Neural progenitor cell (in vitro differentiated cells): ENCODE data around the gene NUDT13.

ENCODE experiments used
- EZH2 ChIP-seq: fragments of 200-600 bp; sonication (generic); IDR thresholded peaks from 2 replicates; pipeline ENCODE4 v1.6.1; 2017; ENCODE audit warnings: antibody characterized with exemption, mild to moderate bottlenecking, moderate library complexity
- TF ChIP-seq, protein P1 (sequence below): fragments of 200-600 bp; sonication (generic); IDR thresholded peaks from 2 replicates; pipeline ENCODE4 v1.5.1; 2017; ENCODE audit warnings: antibody characterized with exemption, mild to moderate bottlenecking

DNA sequence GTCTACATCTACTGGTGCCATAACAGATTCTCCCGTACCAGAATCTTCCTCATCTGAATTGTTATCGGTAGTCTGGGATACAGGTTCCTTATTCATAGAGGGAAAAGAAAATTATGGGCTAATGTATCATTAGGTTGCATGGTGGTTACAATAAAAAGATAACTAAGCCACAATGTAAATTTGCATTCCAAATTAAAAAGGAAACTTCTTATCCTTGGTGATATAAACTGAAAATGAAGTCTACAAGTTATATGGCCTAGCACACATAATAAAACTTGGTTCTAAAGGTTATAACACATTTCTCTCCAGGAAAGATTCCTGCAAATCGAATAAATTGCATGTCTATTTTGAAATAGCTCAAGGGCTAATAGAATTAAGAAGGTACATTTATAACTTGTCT is 24.5 kb downstream of the NUDT13 start:
- TF ChIP-seq, protein P1, sequence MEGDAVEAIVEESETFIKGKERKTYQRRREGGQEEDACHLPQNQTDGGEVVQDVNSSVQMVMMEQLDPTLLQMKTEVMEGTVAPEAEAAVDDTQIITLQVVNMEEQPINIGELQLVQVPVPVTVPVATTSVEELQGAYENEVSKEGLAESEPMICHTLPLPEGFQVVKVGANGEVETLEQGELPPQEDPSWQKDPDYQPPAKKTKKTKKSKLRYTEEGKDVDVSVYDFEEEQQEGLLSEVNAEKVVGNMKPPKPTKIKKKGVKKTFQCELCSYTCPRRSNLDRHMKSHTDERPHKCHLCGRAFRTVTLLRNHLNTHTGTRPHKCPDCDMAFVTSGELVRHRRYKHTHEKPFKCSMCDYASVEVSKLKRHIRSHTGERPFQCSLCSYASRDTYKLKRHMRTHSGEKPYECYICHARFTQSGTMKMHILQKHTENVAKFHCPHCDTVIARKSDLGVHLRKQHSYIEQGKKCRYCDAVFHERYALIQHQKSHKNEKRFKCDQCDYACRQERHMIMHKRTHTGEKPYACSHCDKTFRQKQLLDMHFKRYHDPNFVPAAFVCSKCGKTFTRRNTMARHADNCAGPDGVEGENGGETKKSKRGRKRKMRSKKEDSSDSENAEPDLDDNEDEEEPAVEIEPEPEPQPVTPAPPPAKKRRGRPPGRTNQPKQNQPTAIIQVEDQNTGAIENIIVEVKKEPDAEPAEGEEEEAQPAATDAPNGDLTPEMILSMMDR: no peak
- TF ChIP-seq EZH2: no peak
